Stimulated activated effector memory CD8-positive, alpha-beta T cell treated with anti-CD3 and anti-CD28 coated beads, Interleukin-12 subunit alpha, Interleukin-12 subunit beta, amount 100 ng/mL, for 72 hours (primary cell): ENCODE results near the gene PRAC2.
A peak's percentile ranks its signal among the peaks of the same experiment; 100 is the strongest.
"Not testable (repeated sequence)": the region's sequence is repeated elsewhere in the genome, so short reads cannot be mapped to it uniquely, and the experiment has no call there.

ENCODE experiments used
- ATAC-seq: fragments of 150-1000 bp; cut with Tn5 transposase; 2 replicates; pipeline ENCODE4 v1.10.0; 2021
- DNase-seq, 2 donors: peaks; one replicate each; pipeline ENCODE4 v3.0.0; 2021 to 2022; ENCODE audit warnings: low spot score in 2 of 2
- H3K27ac Mint-ChIP-seq: one replicate; pipeline ENCODE4 v1.8.0; 2022; ENCODE audit warnings: mild to moderate bottlenecking, mixed read lengths
- H3K36me3 Mint-ChIP-seq: one replicate; pipeline ENCODE4 v1.8.0; 2022; ENCODE audit warnings: mild to moderate bottlenecking, mixed read lengths
- H3K4me1 Mint-ChIP-seq: one replicate; pipeline ENCODE4 v1.8.0; 2022; ENCODE audit warnings: mixed read lengths
- H3K4me3 Mint-ChIP-seq: one replicate; pipeline ENCODE4 v1.8.0; 2022; ENCODE audit warnings: mild to moderate bottlenecking, mixed read lengths
- H3K9me3 Mint-ChIP-seq: one replicate; pipeline ENCODE4 v1.8.0; 2022; ENCODE audit warnings: mixed read lengths

The PRAC2 gene

GRCh38 chr17:48722915-48723422 lies at the start of gene PRAC2:
Gene PRAC2, plus strand, starts transcription at chr17:48723185. Its CDS starts 1,226 bp downstream, at chr17:48724411.
- Mint-ChIP-seq H3K36me3 (peaks cover 13% of the 10 kb centered on the region), H3K9me3 (no peaks in the 10 kb centered on the region), H3K4me3 (peak within 1 kb of the TSS; percentile 59), H3K4me1 (peaks cover 35% of the 10 kb centered on the region), H3K27ac (no peak within 1 kb of the TSS)
- no peak for DNase-seq
- ATAC-seq, result no peak

- no peaks in the 10 kb centered on the region for H3K36me3 Mint-ChIP-seq
- no peak overlapping the region for H3K27ac Mint-ChIP-seq
- DNase-seq (no peak), ATAC-seq (no peak)
- no peaks in the 10 kb centered on the region for H3K4me1 Mint-ChIP-seq
- no peaks in the 10 kb centered on the region for H3K9me3 Mint-ChIP-seq
- no peak overlapping the region for H3K4me3 Mint-ChIP-seq
These were observed 45.9 kb upstream of the PRAC2 start for GRCh38 chr17:48676963-48677558.

- no peaks in the 10 kb centered on the region for H3K4me1 Mint-ChIP-seq
- no peaks in the 10 kb centered on the region for H3K9me3 Mint-ChIP-seq
- H3K36me3 Mint-ChIP-seq, result no peaks in the 10 kb centered on the region
- DNase-seq (peak; percentile 77 to 89), ATAC-seq (peak; percentile 93)
- peak overlapping the region; percentile 26 for H3K4me3 Mint-ChIP-seq
- H3K27ac Mint-ChIP-seq, result no peak overlapping the region
These were observed 44.6 kb upstream of the PRAC2 start for GRCh38 chr17:48678141-48678971.

GRCh38 chr17:48679385-48680096 lies 43.4 kb upstream of the PRAC2 start:
- DNase-seq, result no peak
- Mint-ChIP-seq H3K36me3 (no peaks in the 10 kb centered on the region), H3K9me3 (no peaks in the 10 kb centered on the region), H3K4me1 (no peaks in the 10 kb centered on the region), H3K4me3 (no peak overlapping the region), H3K27ac (no peak overlapping the region)
- no peak for ATAC-seq

- Mint-ChIP-seq H3K27ac (no peak overlapping the region), H3K9me3 (no peaks in the 10 kb centered on the region), H3K4me1 (no peaks in the 10 kb centered on the region), H3K4me3 (no peak overlapping the region), H3K36me3 (no peaks in the 10 kb centered on the region)
- DNase-seq, result no peak
- no peak for ATAC-seq
These were observed 41.4 kb upstream of the PRAC2 start for GRCh38 chr17:48681609-48682008.

- H3K9me3 Mint-ChIP-seq, result peaks cover 2% of the 10 kb centered on the region
- H3K27ac Mint-ChIP-seq, result no peak overlapping the region
- no peaks in the 10 kb centered on the region for H3K4me1 Mint-ChIP-seq
- H3K4me3 Mint-ChIP-seq, result no peak overlapping the region
- no peaks in the 10 kb centered on the region for H3K36me3 Mint-ChIP-seq
- DNase-seq, result no peak
- no peak for ATAC-seq
These were observed 32.3 kb upstream of the PRAC2 start for GRCh38 chr17:48690655-48691054.

- DNase-seq (no peak), ATAC-seq (no peak)
- peaks cover 2% of the 10 kb centered on the region for H3K9me3 Mint-ChIP-seq
These were observed 30.9 kb upstream of the PRAC2 start for GRCh38 chr17:48692049-48692448.

GRCh38 chr17:48693178-48693577 lies 29.8 kb upstream of the PRAC2 start:
- Mint-ChIP-seq H3K27ac (no peak overlapping the region), H3K4me1 (no peaks in the 10 kb centered on the region), H3K36me3 (no peaks in the 10 kb centered on the region), H3K9me3 (peaks cover 2% of the 10 kb centered on the region), H3K4me3 (no peak overlapping the region)
- DNase-seq (no peak), ATAC-seq (no peak)

More at GRCh38 chr17:48692049-48692448, 30.9 kb upstream of the PRAC2 start:
- H3K27ac Mint-ChIP-seq, result no peak overlapping the region
- H3K36me3 Mint-ChIP-seq, result no peaks in the 10 kb centered on the region
- no peaks in the 10 kb centered on the region for H3K4me1 Mint-ChIP-seq
- no peak overlapping the region for H3K4me3 Mint-ChIP-seq

- no peak for DNase-seq
- Mint-ChIP-seq H3K27ac (no peak overlapping the region), H3K9me3 (no peaks in the 10 kb centered on the region), H3K4me3 (no peak overlapping the region), H3K36me3 (no peaks in the 10 kb centered on the region), H3K4me1 (no peaks in the 10 kb centered on the region)
- no peak for ATAC-seq
These were observed 21.0 kb upstream of the PRAC2 start for GRCh38 chr17:48701864-48702532.

- H3K36me3 Mint-ChIP-seq, result no peaks in the 10 kb centered on the region
- H3K9me3 Mint-ChIP-seq, result no peaks in the 10 kb centered on the region
- H3K4me1 Mint-ChIP-seq, result no peaks in the 10 kb centered on the region
- ATAC-seq, result no peak
- no peak overlapping the region for H3K4me3 Mint-ChIP-seq
- DNase-seq, result no peak
- no peak overlapping the region for H3K27ac Mint-ChIP-seq
These were observed 18.4 kb upstream of the PRAC2 start for GRCh38 chr17:48704361-48705248.

- Mint-ChIP-seq H3K9me3 (no peaks in the 10 kb centered on the region), H3K27ac (no peak overlapping the region), H3K36me3 (no peaks in the 10 kb centered on the region), H3K4me1 (no peaks in the 10 kb centered on the region), H3K4me3 (no peak overlapping the region)
- no peak for DNase-seq
- ATAC-seq, result no peak
These were observed 11.9 kb upstream of the PRAC2 start for GRCh38 chr17:48711128-48711527.

GRCh38 chr17:48715496-48716399 lies 7.2 kb upstream of the PRAC2 start:
- ATAC-seq (no peak), DNase-seq (no peak)
- Mint-ChIP-seq H3K36me3 (no peaks in the 10 kb centered on the region), H3K4me3 (no peak overlapping the region), H3K4me1 (peaks cover 8% of the 10 kb centered on the region), H3K9me3 (no peaks in the 10 kb centered on the region), H3K27ac (no peak overlapping the region)

- H3K36me3 Mint-ChIP-seq, ATAC-seq, H3K27ac Mint-ChIP-seq, H3K4me1 Mint-ChIP-seq, H3K4me3 Mint-ChIP-seq, H3K9me3 Mint-ChIP-seq, DNase-seq: not testable (repeated sequence)
These were observed 6.4 kb upstream of the PRAC2 start for GRCh38 chr17:48716549-48716948.
